ENCODE measurements around the gene ZNF70.
A peak's percentile ranks its signal among the peaks of the same experiment; 100 is the strongest.

ZNF70 gene

GRCh38 chr22:23750714-23751440 is at the start of gene ZNF70:
Gene ZNF70 (minus strand): TSS chr22:23751112. CDS start chr22:23745140, 5,972 bp downstream.
- DNase-seq: peak; percentile 88

- no peak for DNase-seq
Measured at GRCh38 chr22:23796461-23796860, 45.5 kb upstream of the ZNF70 start.

- no peak for DNase-seq
Measured at GRCh38 chr22:23793326-23793725, 42.4 kb upstream of the ZNF70 start.

- no peak for DNase-seq
Measured at GRCh38 chr22:23791738-23792645, 41.1 kb upstream of the ZNF70 start.

DNA sequence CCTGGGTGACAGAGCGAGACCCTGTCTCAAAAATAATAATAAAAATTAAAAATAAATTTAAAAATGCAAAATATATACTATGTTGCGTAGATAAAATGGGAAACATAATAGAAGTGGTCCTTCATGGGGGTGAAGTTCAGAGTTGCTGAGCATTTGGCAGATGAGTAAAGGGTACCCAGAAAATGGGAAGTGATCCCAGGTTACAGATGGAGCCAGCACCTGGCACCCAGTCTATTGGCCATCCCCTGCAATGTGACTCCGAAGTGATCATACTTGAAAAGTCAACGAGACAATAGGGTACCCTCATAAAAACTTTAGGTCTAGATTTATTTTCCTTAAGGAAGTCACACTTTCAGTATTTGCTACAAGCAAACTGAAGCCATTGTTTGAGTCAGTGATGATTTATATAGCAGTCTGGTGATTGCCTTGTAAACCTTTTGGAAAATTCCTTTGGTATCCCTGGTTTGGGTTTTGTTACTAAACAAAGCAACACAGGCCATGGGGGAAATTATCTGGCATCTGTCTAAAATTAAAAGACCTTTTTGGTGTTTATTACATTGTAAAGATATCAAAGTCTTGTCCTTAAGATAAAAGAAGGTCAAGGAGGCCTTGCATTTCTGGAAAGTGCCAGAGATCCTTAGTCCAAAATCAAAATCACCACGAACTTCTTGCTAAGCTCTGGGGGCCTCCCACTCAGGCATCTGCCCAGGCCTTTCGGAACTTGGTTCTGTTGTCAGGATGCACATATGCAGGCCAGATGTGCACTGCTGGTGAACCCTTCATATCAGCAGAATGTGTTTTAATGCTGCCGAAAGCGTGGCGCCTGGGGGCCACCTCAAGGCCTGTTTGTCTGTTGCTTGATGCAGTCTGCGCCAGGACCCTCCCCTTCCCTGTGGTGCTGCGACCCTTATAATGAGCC is 40.2 kb upstream of the ZNF70 start:
- DNase-seq: no peak

GRCh38 chr22:23789638-23790037 is 38.7 kb upstream of the ZNF70 start:
- DNase-seq: no peak

DNA sequence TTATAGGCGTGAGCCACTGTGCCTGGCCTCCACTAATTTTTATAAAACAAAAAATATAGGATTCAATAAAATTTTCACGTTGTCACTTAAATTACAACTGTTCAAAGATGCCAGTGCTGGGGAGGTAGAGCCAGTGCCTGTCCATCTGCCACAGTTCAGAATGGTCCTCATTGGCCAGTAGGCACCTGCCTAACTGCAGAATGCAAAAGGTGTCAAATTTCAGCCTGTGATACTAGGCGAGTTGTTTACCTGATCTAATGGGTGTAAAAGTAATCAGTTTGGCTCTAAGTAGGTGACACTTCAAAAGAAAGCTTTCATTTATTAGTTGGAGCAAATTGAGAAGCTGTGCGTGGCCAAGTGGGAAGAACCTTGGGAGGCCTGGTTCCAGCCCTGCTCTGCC is 38.2 kb upstream of the ZNF70 start:
- DNase-seq: no peak

- DNase-seq: no peak
Measured at GRCh38 chr22:23787910-23788309, 37.0 kb upstream of the ZNF70 start.

- no peak for DNase-seq
Measured at GRCh38 chr22:23787600-23787896, 36.6 kb upstream of the ZNF70 start.

GRCh38 chr22:23786752-23787599 is 36.1 kb upstream of the ZNF70 start, which contains the start of gene SMARCB1:
Gene SMARCB1 (plus strand): TSS chr22:23786966. CDS start chr22:23787170, 204 bp downstream.
- DNase-seq: peak; percentile 93

- DNase-seq: no peak
Measured at GRCh38 chr22:23786261-23786710, 35.4 kb upstream of the ZNF70 start.

DNA sequence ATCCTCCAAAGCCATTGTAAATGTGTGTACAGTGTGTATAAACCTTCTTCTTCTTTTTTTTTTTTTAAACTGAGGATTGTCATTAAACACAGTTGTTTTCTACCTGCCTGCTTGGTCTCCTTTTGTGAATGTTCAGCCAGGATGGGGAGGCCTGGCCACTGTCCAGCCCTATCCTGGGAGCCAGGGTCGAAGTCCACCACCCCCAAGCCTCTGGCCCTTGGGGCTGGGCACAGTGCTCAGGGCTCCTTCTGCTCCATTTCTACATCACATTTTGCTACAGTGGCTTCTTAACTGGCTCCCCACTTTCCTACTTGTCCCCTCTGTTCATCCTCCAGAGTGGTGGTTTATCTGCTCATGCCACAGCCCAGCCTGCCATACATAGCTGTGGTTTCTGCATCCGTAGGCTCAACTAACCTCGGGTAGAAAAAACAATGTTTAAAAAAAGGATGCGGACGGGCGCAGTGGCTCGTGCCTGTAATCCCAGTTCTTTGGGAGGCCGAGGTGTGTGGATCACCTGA is 33.4 kb upstream of the ZNF70 start:
- no peak for DNase-seq

GRCh38 chr22:23783265-23784150 is 32.6 kb upstream of the ZNF70 start:
- DNase-seq: no peak

GRCh38 chr22:23782703-23783102 is 31.8 kb upstream of the ZNF70 start:
- DNase-seq: no peak

- DNase-seq: no peak
Measured at GRCh38 chr22:23782252-23782651, 31.3 kb upstream of the ZNF70 start.

GRCh38 chr22:23781511-23782183 is 30.7 kb upstream of the ZNF70 start:
- no peak for DNase-seq

DNA sequence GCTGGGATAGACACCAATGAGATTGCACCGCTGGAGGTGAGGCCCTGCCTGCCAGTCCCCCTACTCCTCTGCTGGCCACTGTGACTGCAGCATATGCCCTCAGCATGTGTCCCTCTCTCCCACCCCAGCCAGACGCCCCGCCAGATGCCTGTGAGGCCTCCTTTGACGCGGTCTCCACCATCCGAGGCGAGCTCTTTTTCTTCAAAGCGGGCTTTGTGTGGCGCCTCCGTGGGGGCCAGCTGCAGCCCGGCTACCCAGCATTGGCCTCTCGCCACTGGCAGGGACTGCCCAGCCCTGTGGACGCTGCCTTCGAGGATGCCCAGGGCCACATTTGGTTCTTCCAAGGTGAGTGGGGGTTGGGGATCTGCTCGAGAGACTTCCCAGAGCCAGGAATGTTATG is 30.2 kb upstream of the ZNF70 start:
- no peak for DNase-seq

DNA sequence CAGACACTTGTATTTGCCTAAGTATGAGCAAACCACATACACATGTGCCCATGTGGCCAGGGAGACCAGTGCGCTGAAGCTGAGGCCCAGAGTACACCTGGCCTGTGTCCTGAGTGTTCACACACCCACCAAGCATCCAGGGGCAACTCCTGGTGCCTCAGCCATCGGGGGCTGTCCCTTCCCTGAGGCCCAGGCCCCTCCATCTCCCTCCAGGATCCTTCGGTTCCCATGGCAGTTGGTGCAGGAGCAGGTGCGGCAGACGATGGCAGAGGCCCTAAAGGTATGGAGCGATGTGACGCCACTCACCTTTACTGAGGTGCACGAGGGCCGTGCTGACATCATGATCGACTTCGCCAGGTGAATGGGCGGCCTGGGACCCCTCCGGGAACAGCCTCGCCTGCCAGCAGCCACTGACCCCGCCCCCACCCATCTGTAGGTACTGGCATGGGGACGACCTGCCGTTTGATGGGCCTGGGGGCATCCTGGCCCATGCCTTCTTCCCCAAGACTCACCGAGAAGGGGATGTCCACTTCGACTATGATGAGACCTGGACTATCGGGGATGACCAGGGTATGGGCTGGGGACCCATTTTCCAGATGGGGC is 29.3 kb upstream of the ZNF70 start:
- DNase-seq: no peak

- no peak for DNase-seq
Measured at GRCh38 chr22:23779731-23780130, 28.8 kb upstream of the ZNF70 start.

DNA sequence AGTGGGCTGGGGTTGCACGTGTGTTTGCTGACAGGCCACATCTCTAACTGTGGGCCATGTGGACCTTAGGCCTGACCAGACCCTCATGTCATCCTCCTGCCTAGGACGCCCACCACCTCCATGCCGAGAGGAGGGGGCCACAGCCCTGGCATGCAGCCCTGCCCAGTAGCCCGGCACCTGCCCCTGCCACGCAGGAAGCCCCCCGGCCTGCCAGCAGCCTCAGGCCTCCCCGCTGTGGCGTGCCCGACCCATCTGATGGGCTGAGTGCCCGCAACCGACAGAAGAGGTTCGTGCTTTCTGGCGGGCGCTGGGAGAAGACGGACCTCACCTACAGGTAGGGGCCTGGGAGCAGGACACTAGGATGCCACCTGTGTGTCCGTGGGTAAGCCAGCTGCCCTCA is 28.2 kb upstream of the ZNF70 start:
- no peak for DNase-seq
